Measurements from ENCODE around the gene DNMT3L.
"Not testable (repeated sequence)": the region's sequence is repeated elsewhere in the genome, so short reads cannot be mapped to it uniquely, and the experiment has no call there.

DNMT3L gene

DNA sequence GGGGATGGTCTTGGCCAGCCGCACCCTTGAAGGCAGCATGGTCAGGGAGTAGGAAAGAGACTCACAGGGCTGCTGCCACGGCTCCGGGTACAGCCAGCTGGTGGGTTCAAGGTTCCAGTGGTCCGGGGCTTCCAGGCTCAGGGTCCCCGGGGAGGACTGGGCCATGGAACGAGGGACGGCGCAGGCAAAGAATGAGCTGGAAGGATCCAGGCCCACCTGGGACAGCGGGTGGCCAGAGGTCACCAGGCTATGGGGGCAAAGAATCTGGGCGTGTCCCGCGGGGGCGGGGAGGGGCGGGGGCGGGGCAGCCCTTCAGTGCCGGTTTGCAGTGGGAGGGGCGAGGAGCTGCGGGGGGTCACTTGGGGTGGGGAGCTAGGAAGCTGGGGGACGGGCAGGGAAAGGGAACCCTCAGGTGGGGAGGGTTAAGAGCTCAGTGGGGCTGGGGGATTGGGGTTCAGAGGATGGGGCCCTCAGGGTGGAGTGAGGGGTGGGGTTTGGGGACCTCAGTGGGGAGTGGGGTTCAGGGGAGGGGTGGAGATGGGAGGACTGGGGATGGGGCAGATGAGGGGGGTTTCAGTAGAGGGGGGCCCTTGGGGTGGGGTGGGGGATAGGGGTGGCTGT lies at the start of gene DNMT3L:
TSS of gene DNMT3L (minus strand) at position 223 of the 621 bp plus-strand sequence. CDS start 638 bp downstream, outside the sequence.
- no peak for DNase-seq

GRCh38 chr21:44310628-44311507 lies 49.2 kb upstream of the DNMT3L start:
- no peak for DNase-seq

- DNase-seq: no peak
These were observed 45.4 kb upstream of the DNMT3L start for GRCh38 chr21:44306936-44307704.

GRCh38 chr21:44305691-44306090 lies 44.0 kb upstream of the DNMT3L start:
- DNase-seq: no peak

- peak; percentile 43 for DNase-seq
These were observed 43.2 kb upstream of the DNMT3L start for GRCh38 chr21:44304877-44305293.

GRCh38 chr21:44304011-44304616 lies 42.4 kb upstream of the DNMT3L start:
- no peak for DNase-seq

- no peak for DNase-seq
These were observed 41.8 kb upstream of the DNMT3L start for GRCh38 chr21:44303490-44303981.

DNA sequence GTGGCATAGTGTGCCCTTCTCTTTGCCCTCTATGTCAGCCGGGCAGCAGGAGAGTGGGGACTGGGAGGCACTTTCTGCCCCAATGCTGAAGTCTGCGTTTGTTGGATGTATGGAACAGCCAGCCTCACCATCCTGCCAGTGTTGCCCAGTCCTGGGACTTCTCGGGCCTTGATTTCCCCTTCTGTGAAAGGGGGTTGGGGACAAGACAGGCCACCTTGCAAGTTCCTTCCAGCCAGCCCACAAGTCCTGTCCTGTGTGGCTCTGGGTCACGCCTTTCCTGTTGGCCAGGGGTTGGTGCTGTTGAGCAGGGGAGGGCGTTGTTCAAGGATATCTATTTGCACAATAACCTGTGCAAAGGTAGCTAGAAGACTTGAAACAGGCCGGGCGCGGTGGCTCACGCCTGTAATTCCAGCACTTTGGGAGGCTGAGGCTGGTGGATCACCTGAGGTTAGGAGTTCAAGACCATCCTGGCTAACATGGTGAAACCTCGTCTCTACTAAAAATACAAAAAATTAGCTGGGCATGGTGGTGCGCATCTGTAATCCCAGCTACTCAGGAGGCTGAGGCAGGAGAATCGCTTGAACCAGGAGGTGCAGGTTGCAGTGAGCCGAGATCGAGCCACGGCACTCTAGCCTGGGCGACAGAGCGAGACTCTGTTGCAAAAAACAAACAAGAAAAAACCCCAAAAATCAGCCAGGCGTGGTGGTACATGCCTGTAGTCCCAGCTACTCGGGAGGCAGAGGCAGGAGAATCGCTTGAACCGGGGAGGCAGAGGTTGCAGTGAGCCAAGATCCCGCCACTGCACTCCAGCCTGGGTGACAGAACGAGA lies 41.1 kb upstream of the DNMT3L start:
- not testable (repeated sequence) for DNase-seq

DNA sequence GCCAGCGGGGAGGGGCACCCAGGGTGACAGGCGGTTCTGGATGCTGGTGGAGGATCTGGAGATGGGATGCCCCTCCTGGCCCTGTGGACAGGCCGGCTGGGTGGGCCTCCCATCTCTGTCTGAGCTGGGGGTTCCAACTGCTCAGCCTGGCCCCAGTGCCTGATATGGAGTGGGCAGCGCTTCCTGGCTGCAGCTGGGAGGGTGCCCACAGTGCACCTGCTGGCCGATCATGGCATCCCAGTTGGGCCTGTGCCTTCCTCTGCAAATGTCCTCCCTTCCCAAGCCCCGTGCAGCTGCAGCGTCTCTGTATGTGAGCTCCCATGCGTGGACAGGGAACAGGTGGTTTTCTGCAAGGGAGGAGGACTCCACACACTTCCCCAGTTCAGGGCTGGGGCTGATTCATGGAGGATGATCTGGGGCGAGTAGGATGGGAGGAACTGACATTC lies 40.3 kb upstream of the DNMT3L start:
- DNase-seq: no peak

GRCh38 chr21:44301141-44301540 lies 39.4 kb upstream of the DNMT3L start:
- no peak for DNase-seq

DNA sequence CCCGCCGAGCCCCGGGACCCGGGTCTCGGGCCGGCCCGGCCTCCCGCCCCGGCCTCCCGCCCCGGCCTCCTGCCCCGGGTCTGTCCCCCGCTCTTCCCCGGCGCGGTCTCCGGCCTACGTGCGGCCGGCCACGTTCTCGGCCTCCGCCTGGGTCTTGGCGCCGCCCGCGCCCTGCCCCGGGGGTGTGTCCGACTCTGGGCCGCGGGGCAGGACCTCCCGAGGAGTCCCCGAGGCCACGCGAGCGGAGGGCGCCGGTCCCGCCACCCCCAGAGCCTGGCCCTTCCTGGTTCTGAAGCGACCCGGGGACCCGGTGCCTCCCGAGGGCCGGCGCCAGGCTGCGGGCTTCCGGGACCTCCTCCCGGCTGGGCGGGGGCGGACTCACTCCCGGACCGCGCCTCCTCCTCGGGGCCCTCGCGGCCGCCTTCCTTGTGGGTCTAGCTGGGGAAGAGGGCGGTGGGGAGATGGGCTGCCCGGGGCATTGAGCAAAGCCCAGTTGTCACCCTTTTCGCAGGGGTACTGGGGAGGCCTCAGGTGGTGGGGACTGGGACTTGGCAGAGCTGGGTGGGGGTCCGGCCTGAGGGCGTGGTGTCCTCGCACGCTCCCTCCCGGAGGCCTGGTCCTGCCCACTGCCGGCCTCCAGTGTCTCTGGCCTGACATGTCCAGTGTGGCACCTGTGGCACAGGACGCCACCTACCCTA lies 38.7 kb upstream of the DNMT3L start:
- DNase-seq: peak; percentile 51

- DNase-seq: peak; percentile 63
These were observed 38.0 kb upstream of the DNMT3L start, which contains the start of gene PFKL for GRCh38 chr21:44299458-44300261. PFKL (plus strand) TSS chr21:44300053; CDS start chr21:44300106, 53 bp downstream.

DNA sequence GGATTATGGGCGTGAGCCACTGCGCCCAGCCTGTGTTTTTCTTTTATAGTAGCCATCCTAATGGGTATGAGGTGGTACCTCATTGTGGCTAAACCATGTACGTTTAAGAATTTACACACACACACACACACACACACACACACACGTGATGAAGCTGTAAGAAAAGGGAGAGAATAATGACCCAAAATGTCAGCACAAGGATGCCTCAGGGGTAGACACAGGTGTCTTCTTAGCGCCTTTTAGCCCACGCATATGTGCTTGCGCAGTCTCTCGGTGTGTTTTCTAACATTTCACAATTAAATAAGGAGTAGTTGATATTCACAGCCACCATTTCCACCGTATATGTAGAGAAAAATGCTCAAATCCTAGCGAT lies 37.4 kb upstream of the DNMT3L start:
- no peak for DNase-seq

DNA sequence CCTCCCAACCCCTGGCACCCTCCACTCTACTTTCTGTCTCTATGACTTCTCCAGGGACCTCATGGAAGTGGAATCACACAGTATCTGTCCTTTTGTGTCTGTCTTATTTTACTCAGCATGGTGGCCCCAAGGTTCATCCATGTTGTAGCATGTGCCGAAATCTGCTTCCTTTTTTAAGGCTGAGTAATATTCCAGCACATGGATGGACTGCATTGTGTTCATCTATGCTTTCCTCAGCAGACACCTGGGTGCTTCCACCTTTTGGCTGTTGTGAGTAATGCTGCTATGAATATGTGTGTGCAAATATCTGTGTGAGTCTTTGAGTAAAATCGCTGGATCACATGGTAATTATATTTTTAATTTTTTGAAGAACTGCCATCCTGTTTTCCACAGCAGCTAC lies 36.6 kb upstream of the DNMT3L start:
- DNase-seq: no peak

DNA sequence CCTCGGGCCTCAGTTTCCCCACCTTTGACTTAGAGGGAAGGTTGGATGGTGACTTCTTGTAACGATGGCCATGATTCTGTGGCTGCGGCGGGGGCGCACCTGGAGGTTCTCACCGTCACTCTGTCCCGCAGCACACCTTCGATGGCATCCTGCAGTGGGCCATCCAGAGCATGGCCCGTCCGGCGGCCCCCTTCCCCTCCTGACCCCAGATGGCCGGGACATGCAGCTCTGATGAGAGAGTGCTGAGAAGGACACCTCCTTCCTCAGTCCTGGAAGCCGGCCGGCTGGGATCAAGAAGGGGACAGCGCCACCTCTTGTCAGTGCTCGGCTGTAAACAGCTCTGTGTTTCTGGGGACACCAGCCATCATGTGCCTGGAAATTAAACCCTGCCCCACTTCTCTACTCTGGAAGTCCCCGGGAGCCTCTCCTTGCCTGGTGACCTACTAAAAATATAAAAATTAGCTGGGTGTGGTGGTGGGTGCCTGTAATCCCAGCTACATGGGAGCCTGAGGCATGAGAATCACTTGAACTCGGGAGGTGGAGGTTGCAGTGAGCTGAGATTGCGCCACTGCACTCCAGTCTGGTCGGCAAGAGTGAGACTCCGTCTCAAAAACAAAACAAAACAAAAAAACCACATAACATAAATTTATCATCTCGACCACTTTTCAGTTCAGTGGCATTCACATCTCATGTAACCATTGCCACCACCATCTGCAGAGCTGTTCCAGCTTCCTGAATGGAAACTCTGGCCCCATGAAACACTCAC lies 36.0 kb upstream of the DNMT3L start:
- DNase-seq: peak; percentile 78

- DNase-seq: no peak
These were observed 35.2 kb upstream of the DNMT3L start for GRCh38 chr21:44296916-44297315.

- DNase-seq: no peak
These were observed 34.4 kb upstream of the DNMT3L start for GRCh38 chr21:44296103-44296519.

DNA sequence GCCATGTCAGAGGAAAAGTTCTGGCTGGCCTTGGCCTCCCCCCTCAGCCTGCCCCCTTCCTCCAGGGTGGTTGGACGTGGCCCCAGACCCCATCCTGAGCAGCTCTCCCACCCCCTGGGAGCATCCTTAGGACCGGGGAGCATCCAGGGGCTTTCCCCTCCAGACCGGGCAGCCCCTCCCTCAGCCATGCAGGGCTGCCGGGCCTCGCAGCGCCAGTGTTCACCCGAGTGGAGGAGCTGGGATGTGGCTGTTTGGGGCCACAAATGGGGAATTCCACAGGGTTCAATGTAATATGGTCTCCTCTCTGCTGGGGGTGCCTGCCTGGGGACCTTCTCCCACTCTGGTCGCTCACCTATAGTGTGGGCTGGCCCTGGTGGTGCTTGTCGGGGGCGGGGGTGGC lies 33.9 kb upstream of the DNMT3L start:
- no peak for DNase-seq

- no peak for DNase-seq
These were observed 33.5 kb upstream of the DNMT3L start for GRCh38 chr21:44295163-44295573.
